ENCODE data around the gene SNTA1.
"Not testable (repeated sequence)": the region's sequence is repeated elsewhere in the genome, so short reads cannot be mapped to it uniquely, and the experiment has no call there.

The SNTA1 gene

DNA sequence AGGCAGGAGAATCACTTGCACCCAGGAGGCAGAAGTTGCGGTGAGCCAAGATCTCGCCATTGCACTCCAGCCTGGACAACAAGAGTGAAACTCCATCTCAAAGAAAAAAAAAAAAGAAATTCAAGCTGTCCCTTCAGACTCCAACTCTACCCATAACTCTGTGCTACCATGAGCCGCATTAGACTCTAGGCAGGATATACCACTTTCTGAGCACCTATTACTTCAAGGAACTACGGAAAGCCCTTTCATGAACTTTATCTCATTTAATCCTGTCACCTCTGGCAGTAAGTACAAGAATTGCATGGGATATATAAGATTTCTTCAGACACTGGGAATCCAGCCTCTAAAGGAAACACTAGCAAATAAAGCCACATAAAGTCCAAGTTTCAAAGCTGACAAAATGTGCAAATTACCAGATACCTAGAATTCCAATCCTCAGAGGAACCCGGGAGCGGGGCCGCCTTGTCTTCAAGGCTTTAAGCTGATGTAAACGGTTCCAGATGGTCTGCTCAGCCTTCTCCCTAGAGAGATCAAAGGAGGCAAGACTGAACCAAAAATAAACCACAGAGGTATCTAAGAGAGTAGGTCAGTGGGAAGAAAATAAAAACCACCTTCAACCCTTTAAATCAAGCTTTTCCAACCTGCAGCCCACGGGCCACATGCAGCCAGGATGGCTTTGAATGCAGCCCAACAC is 51.7 kb downstream of the SNTA1 start:
- no peak overlapping the region for H3K4me3 ChIP-seq (ENCODE audit: low read depth, low read length)
- TF ChIP-seq, protein P1, sequence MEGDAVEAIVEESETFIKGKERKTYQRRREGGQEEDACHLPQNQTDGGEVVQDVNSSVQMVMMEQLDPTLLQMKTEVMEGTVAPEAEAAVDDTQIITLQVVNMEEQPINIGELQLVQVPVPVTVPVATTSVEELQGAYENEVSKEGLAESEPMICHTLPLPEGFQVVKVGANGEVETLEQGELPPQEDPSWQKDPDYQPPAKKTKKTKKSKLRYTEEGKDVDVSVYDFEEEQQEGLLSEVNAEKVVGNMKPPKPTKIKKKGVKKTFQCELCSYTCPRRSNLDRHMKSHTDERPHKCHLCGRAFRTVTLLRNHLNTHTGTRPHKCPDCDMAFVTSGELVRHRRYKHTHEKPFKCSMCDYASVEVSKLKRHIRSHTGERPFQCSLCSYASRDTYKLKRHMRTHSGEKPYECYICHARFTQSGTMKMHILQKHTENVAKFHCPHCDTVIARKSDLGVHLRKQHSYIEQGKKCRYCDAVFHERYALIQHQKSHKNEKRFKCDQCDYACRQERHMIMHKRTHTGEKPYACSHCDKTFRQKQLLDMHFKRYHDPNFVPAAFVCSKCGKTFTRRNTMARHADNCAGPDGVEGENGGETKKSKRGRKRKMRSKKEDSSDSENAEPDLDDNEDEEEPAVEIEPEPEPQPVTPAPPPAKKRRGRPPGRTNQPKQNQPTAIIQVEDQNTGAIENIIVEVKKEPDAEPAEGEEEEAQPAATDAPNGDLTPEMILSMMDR (IDR thresholded peaks at IDR 0.05; ENCODE audit: borderline replicate concordance, insufficient read depth, low read depth, low read length), result no peak

DNA sequence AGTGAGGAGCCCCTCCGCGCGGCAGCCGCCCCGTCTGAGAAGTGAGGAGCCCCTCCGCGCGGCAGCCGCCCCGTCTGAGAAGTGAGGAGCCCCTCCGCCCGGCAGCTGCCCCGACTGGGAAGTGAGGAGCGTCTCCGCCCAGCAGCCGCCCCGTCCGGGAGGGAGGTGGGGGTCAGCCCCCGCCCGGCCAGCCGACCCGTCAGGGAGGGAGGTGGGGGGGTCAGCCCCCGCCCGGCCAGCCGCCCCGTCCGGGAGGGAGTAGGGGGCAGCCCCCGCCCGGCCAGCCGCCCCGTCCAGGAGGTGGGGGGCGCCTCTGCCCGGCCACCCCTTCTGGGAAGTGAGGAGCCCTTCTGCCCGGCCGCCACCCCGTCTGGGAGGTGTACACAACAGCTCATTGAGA is 54.2 kb downstream of the SNTA1 start:
- not testable (repeated sequence) for H3K4me3 ChIP-seq (ENCODE audit: low read depth, low read length)

DNA sequence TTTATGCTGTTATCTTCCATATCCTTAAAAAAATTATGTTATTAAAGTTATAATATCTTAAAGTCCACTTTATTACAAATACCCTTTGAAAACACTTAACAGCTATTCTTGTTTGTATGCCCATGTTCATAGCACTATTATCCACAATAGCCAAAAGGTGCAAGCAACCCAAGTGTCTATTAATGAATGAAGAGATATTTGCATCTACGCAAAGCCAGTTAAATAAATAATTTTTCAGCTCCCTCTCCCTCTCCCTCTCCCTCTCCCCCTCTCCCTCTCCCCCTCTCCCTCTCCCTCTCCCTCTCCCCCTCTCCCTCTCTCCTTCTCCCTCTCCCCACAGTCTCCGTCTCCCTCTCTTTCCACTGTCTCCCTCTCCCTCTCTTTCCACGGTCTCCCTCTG is 55.3 kb downstream of the SNTA1 start:
- TF ChIP-seq, protein P1 (IDR thresholded peaks at IDR 0.05; ENCODE audit: borderline replicate concordance, insufficient read depth, low read depth, low read length), result no peak

DNA sequence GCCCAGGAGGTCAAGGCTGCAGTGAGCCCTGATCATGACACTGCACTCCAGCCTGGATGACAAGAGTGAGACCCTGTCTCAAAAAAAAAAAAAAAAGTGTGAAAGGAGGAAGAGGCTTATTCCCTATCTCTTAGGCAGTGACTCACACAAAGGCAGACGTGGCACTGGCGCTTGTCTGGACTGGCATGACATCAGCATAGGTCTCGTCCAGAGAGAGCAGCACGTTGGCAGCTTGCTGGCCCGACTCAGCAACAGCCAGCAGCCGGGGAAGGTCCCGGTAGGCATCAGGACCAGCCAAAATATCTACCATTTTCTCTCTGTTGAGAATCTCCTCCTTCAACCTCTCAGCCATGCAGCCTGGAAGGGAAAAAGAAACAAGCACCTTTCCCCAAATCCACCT is 56.4 kb downstream of the SNTA1 start:
- TF ChIP-seq, protein P1 (IDR thresholded peaks at IDR 0.05; ENCODE audit: borderline replicate concordance, insufficient read depth, low read depth, low read length), result no peak
- no peak overlapping the region for H3K4me3 ChIP-seq (ENCODE audit: low read depth, low read length)

More for the DNA sequence above, 55.3 kb downstream of the SNTA1 start:
- H3K4me3 ChIP-seq (ENCODE audit: low read depth, low read length), result no peak overlapping the region

DNA sequence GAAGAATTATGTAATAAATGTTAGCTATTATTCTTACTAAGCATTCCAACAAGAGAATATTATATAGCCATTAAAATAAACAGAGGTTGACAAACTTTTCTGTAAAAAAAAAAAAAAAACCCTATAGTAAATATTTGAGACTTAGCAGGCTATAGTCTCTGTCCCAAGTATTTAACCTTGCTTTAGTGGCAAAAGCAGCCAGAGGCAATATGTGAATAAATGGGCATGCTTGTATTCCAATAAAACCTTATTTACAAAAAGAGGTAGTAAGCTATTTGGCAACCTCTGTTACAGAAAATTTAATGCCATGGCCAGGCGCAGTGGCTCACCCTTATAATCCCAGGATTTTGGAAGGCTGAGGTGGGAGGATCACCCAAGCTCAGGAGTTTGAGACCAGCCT is 56.9 kb downstream of the SNTA1 start:
- TF ChIP-seq, protein P1 (IDR thresholded peaks at IDR 0.05; ENCODE audit: borderline replicate concordance, insufficient read depth, low read depth, low read length), result no peak
- H3K4me3 ChIP-seq (ENCODE audit: low read depth, low read length), result no peak overlapping the region

DNA sequence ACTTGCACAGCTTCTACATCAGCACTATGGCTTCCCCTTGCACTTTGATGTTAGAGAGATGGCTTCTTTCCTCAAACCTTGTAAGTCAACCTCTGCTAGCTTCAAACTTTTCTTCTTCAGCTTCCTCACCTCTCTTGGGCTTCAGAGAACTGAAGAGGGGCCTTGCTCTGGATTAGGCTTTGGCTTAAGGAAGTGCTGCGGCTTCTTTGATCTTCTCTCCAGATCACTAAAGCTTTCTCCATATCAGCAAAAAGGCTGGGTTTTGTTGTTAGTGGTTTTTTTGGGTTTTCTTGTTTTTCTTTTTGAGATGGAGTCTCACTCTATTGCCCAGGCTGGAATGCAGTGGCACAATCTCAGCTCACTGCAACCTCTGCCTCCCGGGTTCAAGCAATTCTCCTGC is 66.2 kb downstream of the SNTA1 start:
- TF ChIP-seq, protein P1 (IDR thresholded peaks at IDR 0.05; ENCODE audit: borderline replicate concordance, insufficient read depth, low read depth, low read length), result no peak
- H3K4me3 ChIP-seq (ENCODE audit: low read depth, low read length), result no peak overlapping the region

DNA sequence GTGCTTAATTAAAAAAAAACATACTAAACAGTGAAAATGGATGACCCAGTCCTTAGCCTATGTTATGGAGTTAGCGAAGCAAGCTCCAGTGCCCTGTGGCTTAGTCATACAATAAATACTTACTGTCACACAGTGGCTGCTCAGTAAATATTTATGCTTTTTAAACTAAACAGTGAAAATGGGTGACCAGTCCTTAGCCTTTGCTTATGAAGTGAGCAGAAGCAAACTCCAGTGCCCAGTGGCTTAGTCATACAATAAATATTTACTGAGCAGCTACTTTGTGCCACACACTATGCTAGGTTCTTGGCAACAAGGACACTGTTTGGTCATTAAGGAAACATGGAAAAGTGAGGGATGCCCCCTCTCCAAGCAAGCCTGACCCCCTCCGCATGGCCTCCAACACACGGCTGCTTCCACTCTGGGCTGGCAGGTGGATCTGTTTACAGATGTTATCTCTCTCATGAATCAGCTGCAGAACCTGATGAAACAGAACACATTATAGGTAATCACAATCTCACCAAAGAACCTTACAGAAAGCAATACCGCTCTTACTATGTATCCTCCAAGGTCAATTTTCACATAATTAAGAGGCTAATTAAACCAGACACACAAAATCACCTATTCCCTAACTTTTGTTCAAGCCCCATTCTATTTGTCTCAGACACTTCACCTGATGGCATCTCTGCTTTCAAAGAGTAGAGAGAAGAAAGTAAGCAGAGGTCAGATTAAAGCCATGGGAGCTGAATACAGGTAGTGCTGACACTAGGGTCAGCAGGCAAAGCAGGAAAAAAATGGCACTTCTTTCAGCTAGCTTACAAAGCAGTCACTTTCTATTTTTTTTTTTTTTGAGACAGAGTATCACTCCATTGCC is 69.6 kb downstream of the SNTA1 start:
- TF ChIP-seq, protein P1 (IDR thresholded peaks at IDR 0.05; ENCODE audit: borderline replicate concordance, insufficient read depth, low read depth, low read length), result no peak
- no peak overlapping the region for H3K4me3 ChIP-seq (ENCODE audit: low read depth, low read length)
